SU-DHL-6 (cell line): ENCODE measurements around the gene CXorf65.

ENCODE experiments used
- H2AFZ ChIP-seq: fragments of 200-600 bp; sonication (generic); 2 replicates; pipeline ENCODE4 v1.6.1; 2014; ENCODE audit warnings: low read depth, mild to moderate bottlenecking, moderate library complexity, mixed read lengths, antibody characterized with exemption, low read length; ENCODE audit not compliant: severe bottlenecking
- H3F3A ChIP-seq: fragments of 200-600 bp; shearing (Covaris generic); 2 replicates; pipeline ENCODE4 v1.6.0; 2016; ENCODE audit warnings: antibody characterized with exemption, mild to moderate bottlenecking; ENCODE audit not compliant: insufficient read depth
- H3K27ac ChIP-seq: fragments of 200-600 bp; sonication (generic); 2 replicates; pipeline ENCODE4 v1.5.1; 2016; ENCODE audit warnings: low read depth, mild to moderate bottlenecking, low read length, moderate library complexity, mixed read lengths
- H3K27me3 ChIP-seq: fragments of 200-600 bp; sonication (generic), shearing (Covaris generic); 2 replicates; pipeline ENCODE4 v1.6.0; 2014; ENCODE audit warnings: mild to moderate bottlenecking, low read length
- H3K36me3 ChIP-seq: fragments of 200-600 bp; sonication (generic); 2 replicates; pipeline ENCODE4 v1.6.1; 2014; ENCODE audit warnings: mild to moderate bottlenecking, low read length, mixed read lengths
- H3K4me2 ChIP-seq: fragments of 300-600, 200-600 bp; shearing (Covaris generic), sonication (generic); 2 replicates; pipeline ENCODE4 v1.6.0; 2014; ENCODE audit warnings: low read length, low read depth, mild to moderate bottlenecking; ENCODE audit not compliant: poor library complexity, severe bottlenecking
- H3K4me3 ChIP-seq: fragments of 200-600 bp; sonication (generic); 2 replicates; pipeline ENCODE4 v1.5.1; 2014; ENCODE audit warnings: antibody characterized with exemption, low read length, mild to moderate bottlenecking, mixed read lengths; ENCODE audit not compliant: insufficient read depth, poor library complexity, severe bottlenecking
- H3K79me2 ChIP-seq: fragments of 200-600 bp; sonication (generic); 2 replicates; pipeline ENCODE4 v1.6.1; 2014; ENCODE audit warnings: mild to moderate bottlenecking, low read length, moderate library complexity; ENCODE audit not compliant: insufficient read depth
- H3K9ac ChIP-seq: fragments of 200-600 bp; sonication (generic); 2 replicates; pipeline ENCODE4 v1.7.0; 2014; ENCODE audit warnings: mild to moderate bottlenecking, low read length
- H3K9me2 ChIP-seq: fragments of 200-600 bp; sonication (generic); replicated peaks from 2 replicates; pipeline ENCODE4 v1.6.1; 2014; ENCODE audit warnings: low read length; ENCODE audit not compliant: insufficient read depth
- H3K9me3 ChIP-seq: fragments of 200-600 bp; sonication (generic); 2 replicates; pipeline ENCODE4 v1.6.1; 2014; ENCODE audit warnings: low read length, mixed read lengths; ENCODE audit not compliant: insufficient read depth
- H4K20me1 ChIP-seq: fragments of 200-600 bp; sonication (generic); 2 replicates; pipeline ENCODE4 v1.6.1; 2014; ENCODE audit warnings: low read depth, mild to moderate bottlenecking, antibody characterized with exemption, low read length, moderate library complexity, mixed read lengths
- CTCF ChIP-seq: fragments of 200-600 bp; sonication (generic); IDR thresholded peaks from one replicate; pipeline ENCODE4 v1.5.1; 2017; ENCODE audit warnings: antibody characterized with exemption, mild to moderate bottlenecking, low read length, moderate library complexity; ENCODE audit not compliant: insufficient read depth, poor library complexity, severe bottlenecking
- EZH2phosphoT487 ChIP-seq: fragments of 200-600 bp; sonication (generic), shearing (Covaris generic); conservative IDR thresholded peaks from 2 replicates; pipeline ENCODE4 v1.6.1; 2018; ENCODE audit warnings: mild to moderate bottlenecking, antibody characterized with exemption, low read length, moderate library complexity, mixed read lengths

CXorf65 gene

GRCh38 chrX:71098951-71099506 lies 7.5 kb downstream of the CXorf65 start:
- Histone ChIP-seq H3K27ac (no peak overlapping the region), H4K20me1 (no peaks in the 10 kb centered on the region), H3K9me2 (no peaks in the 10 kb centered on the region), H3F3A (no peaks in the 10 kb centered on the region), H3K4me2 (no peak overlapping the region), H3K9me3 (no peaks in the 10 kb centered on the region), H3K79me2 (no peaks in the 10 kb centered on the region), H3K4me3 (no peak overlapping the region), H3K9ac (no peak overlapping the region), H2AFZ (no peak overlapping the region), H3K36me3 (no peaks in the 10 kb centered on the region), H3K27me3 (no peaks in the 10 kb centered on the region)
- TF ChIP-seq CTCF (no peak), EZH2phosphoT487 (no peak)

GRCh38 chrX:71098302-71098701 lies 8.2 kb downstream of the CXorf65 start:
- H3K27me3 ChIP-seq, result no peaks in the 10 kb centered on the region
- H3K9ac ChIP-seq, result no peak overlapping the region
- no peak overlapping the region for H3K27ac ChIP-seq

GRCh38 chrX:71096760-71097032 lies 9.8 kb downstream of the CXorf65 start:
- H3K27ac ChIP-seq, result no peak overlapping the region
- no peaks in the 10 kb centered on the region for H3K9me2 ChIP-seq
- peak overlapping the region; percentile 67 for H3K4me3 ChIP-seq
- peak overlapping the region; percentile 82 for H3K4me2 ChIP-seq
- H4K20me1 ChIP-seq, result no peaks in the 10 kb centered on the region
- no peaks in the 10 kb centered on the region for H3K27me3 ChIP-seq
- peak overlapping the region; percentile 59 for H3K9ac ChIP-seq
- no peaks in the 10 kb centered on the region for H3K36me3 ChIP-seq
- no peak overlapping the region for H2AFZ ChIP-seq
- H3K79me2 ChIP-seq, result no peaks in the 10 kb centered on the region
- H3K9me3 ChIP-seq, result no peaks in the 10 kb centered on the region
- TF ChIP-seq EZH2phosphoT487 (no peak), CTCF (no peak)
- H3F3A ChIP-seq, result no peaks in the 10 kb centered on the region

More at GRCh38 chrX:71098302-71098701, 8.2 kb downstream of the CXorf65 start:
- Histone ChIP-seq H3F3A (no peaks in the 10 kb centered on the region), H3K9me2 (no peaks in the 10 kb centered on the region), H4K20me1 (no peaks in the 10 kb centered on the region), H3K79me2 (no peaks in the 10 kb centered on the region), H3K9me3 (no peaks in the 10 kb centered on the region), H3K4me2 (no peak overlapping the region), H3K4me3 (no peak overlapping the region), H2AFZ (no peak overlapping the region), H3K36me3 (no peaks in the 10 kb centered on the region)
- TF ChIP-seq CTCF (peak; percentile 28), EZH2phosphoT487 (no peak)
